ENCODE measurements around the gene EEF1G.
"Not testable (repeated sequence)": the region's sequence is repeated elsewhere in the genome, so short reads cannot be mapped to it uniquely, and the experiment has no call there.

The EEF1G gene

DNA sequence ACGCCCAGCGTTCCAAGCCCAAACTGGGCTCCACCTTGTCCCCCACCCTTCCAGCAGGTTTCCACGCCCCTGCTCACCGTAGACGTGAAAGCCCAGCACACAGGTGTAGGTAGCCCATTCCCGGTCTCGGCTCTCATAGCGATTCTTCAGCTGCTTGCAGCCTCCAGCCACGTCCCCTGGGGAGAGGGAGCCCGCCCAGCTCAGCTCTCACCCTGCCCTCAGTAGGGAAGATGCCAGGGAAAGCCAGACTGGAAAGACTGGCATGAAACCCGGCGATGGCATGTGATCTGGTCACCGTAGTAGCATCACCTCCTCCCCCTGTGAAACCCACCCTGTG, 29.3 kb upstream of the EEF1G start:
- DNase-seq, result no peak

DNA sequence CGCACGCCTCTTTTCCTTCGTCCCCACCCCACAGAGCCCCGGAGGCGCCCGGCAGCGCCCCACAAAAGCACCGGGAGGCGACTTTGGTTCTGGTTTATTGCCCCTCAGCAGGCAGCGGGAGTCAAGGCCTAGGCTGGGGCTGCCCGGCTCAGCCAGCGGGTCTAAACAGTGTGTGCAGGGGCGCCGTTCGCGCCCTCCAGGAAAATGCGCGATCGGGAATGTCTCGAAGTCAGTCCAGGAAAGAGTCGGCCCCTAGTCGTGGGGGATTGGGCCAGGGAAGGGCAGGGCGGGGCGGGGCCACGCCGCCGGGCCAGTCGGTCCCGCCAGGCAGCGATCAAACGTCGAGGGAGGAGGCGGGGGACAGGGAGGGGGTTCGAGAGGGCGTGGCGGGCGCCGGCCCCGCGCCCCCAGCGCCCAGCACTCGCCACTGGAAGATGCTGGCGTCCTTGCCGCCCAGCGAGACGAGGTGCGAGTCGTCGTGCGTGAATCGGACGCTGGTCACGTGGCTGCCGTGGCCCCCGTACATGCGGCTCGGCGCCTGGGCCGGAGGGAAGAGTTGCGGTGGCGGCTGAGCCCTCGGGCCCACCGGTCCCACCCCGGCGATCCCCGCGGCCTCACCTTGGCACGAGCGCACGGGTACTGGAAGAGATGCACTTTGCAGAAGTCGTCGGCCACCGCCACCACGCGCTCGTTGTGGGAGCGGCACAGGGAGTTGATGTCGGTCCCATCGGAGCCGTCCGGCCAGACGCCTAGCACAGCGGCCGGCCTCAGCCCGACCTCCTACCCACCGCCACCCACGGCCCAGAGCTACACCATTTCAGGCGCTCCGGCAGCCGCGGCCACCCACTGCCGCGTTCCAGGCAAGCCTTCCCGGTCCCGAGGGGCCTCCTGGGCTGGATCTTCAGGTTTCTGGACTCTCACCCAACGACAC, 28.7 kb upstream of the EEF1G start:
- no peak for DNase-seq

DNA sequence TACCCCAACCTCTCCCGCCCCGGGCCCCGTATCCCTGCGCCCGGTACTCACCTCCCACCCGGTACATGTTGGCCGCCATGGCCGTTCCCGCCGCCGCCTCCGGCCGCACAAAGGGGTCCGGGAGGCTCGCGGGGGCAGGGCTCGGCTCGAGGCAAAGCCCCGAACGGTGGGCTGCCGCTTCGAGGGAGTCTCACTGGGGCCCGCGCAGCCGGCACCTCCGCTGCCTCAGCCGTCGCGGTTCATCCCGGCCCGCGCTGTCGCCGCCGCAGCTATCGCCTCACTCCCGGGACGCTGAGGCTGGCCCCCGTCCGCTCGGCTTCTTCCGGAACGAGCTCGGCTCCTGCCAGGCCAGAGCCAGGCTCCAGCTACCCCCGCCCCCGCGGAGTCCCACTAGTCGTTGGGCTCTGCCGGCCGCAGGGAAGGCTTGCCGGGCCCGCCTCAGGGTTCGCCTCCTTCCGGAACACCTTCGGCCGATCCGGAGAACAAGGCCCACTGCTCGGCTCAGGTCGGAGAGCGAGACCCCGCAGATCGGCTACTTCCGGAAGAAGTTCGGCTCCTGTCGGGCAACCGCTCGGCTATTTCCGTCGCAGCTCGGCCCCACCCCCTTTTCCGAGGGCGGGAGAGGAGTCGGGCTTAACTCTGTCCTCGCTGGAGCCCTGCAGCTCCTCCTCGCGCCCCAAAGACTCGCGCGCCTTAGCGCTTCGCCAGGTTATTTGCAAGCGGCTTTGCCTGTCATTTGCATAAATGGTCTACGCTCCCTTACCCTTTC, 27.9 kb upstream of the EEF1G start, which contains the start of gene MTA2:
TSS of gene MTA2 (minus strand) at position 494 of the 769 bp plus-strand sequence. CDS start at position 79, 415 bp downstream.
- DNase-seq, result peak; percentile 99

DNA sequence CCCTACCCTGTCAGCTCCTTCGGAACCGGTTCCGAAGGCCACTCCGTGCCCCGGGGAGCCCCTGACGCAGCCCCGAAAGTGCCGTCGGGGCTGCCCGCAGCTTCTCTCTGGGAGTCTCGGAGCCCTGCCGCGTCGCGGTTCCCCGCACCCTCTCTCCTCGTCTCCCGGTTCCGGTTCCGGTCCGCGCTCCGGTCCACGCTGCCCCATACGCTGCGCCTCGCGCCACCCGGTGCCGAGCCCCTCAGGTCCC, 27.4 kb upstream of the EEF1G start:
- peak; percentile 54 for DNase-seq

DNA sequence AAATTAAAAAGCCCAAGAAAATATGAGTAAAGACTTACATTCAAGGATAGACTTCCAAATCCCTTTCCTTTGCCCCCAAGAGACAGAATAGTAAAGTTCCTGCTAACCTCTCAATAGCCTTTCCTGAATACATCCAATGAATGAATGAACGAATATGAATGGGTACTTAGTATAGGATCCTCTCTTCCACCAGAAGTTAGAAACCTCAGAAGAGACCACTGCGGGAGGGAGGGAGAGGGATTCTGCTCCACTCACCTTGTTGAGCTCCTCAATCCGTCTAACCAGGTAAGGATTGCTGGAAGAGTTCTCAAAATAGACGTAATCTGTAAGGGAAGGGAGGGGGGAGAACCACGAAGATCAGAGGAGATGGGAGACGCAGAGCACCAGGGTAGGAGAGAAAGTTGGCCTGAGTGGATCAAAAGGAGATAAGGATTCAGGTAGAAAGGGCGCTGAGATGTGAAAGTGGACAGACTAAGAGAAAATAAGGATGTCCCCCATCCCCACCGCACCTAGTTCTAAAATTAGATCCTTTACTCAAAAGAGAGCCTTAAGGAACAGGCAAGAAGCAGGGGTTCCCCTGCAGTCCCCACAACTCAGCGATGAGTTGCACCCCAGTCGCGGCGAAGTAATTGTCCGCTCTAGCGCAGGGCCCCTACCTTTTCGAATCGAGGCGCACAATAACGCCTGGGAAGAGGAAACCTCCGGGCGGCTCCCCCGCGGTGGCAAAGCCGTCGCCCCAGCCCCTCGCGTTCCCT, 26.9 kb upstream of the EEF1G start:
- DNase-seq, result peak; percentile 46

DNA sequence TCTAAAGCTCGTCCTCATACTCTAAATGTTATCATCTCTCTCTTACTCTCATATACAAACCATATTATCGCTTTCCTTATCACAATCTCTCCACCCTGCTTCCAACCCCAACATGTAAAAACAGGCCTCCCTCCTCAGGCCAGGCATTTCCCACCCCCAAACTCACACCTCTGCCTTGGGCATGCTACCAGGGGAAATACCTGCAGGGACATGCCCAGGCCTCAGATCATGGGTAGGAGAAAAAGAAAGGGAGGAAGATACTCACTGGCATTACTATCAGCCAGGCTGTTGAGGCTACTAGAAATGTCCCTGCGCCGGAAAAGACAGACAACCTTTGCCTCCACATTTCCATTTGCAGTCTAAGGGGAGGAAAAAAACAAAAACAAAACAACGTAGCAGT, 26.2 kb upstream of the EEF1G start:
- DNase-seq, result peak; percentile 41

DNA sequence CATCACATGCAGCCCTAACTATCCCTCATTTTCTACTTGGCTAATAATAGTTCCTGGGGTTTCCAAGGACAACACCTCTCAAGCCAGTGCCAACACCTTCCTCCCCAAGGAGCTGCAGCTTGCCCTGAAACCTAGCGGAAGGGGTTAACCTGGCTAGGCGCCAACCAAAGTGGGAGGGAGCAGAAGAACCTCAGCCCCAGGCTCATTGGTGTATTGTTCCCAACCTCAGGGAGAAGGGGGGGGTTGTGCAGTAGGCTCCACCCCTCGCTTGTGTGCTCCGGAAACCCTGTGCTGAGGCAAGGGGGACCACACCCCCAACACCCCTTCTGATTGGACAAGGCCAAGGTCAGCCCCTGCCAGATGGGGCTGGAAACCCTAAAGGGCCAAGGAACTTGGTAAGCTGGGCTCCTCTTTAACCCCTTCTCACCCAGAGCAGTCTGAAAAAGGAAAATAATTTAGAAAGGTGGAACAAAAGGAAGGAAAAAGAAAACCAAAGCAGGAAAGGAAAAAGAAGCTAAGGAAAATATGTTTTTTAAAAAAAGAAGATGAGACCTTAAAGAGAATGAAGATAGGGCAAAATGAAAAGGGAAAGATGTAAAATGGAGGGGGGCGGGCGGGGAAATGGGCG, 25.5 kb upstream of the EEF1G start:
- DNase-seq, result peak; percentile 100

DNA sequence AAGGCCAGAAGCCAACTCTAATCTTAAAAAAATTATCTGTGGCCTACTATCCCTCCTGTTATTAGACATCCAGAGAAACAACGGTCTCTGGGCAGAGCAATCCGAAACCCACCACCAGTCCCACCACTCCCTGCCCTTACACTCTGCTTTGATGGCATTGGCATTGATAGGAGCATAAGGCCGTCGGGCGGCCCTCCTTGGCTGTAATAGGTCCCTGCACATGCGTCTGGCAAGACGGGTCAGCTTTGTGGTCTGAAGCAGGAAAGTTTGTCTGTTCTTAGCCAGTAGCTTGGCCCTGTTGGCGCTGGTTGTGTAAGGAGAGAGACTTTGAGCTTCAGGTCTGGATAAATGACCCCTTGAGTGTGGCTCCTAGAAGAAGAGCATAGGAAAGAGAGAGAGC, 21.4 kb upstream of the EEF1G start:
- no peak for DNase-seq

DNA sequence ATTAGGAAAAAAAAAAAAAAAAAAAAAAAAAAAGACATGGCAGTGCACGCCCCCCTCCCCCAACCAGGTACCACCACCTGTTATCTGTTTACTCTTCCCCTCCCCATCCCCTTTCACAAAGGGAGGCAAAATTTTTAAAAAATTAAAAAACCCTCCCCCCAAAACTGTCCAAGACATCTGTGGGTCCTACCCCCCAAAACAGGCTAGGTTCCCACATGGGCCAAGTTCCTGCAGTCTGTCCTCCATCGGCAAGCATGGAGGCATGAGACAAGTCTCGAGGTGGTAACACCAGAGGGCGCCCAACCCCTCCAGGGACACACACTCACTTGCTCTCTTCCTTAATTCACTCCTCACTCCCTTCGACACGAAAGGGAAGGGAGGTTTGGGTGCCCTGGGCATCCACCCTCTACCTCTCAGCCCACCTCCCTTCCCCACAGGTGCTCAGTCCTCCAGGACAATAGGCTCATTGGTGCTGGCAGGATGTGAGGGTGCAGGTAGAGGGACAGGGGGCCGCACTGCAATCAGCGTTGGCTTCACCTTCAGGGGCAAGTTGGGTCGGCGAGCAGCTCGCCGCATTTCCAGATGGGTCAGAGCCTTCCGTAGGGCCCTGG, 19.8 kb upstream of the EEF1G start:
- DNase-seq, result peak; percentile 96

DNA sequence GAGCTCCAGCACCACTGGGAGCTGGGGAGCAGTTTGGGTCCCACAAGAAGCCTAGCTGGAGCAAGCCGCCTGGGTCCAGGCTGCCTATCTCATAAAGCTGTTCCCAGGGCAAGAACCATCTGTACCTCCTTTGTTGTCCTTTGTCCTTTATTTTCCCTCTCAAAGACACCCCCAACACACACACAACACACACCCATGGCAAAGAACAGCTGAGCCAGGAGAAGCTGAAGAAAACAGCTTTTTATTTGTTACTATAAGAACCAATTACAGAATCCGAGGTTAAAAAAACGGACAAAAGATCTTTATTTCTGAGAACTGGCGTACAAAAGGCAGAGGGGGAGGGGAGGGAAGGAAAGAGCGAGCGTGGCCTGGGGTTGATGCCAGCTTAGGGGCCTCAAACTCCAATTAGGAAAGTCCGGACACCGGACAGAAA, 19.3 kb upstream of the EEF1G start:
- DNase-seq, result no peak

DNA sequence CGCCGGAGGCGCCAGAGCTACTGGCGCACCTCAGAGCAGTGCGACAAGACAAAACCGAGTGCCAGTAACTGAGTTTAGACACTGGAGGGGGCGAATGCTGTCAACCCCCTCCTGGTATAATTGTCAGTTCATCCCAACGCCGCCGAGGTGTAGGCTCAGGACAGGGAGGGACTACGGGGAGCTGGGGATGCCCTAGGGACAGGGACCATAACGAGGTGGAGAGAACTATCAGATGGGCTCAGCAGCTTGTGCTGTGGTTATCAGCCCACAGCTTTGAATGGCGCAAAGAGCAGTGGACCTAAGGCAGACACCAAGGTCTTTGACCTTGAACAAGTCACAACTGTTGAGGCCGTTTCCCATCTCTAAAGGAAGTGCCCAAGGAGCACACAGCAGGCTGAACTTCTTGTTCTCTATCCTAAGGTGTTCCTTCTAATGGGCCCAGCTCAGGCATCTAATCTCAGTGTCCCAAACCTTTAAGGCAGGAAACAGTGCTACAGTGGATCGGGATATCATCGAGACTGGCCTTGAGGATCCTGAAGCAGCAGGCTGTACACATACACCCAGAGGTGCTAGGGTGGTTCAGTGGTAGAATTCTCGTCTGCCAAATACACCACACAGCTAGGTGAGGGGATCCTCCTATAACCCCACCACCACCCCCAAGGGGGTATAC, 18.6 kb upstream of the EEF1G start:
- DNase-seq, result peak; percentile 71

DNA sequence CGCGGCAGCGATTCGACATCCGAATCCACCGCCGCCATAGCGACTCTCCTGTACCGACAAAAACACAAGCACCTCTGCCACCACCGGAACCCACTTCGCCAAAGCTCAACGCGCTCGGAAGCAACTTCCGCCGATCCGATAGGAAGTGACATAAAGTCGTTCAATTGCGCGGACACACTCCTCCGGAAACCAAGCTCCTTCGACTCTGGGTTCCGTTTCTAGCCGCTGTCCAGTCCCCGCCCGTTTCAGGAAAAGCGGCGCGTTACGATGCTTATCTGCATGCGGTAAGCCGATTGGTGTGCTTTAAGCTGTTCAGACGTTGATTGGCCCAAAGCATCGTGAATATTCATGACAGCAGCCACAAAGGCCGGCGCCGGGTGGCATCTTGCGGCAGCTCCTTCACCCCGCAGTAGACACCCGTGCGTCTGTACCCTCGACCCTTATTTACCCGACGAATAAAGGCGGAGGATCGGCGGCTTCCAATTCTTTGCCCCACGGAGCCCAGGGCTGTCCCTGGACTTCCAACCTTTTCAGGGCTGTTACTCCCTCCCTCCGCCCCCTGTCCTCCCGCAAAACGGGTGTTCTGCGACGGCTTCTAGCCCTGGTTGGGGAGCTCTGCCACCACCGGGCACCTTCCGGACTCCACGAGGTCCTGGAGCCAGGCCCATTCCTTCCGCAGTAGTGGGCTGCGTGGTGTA, 17.9 kb upstream of the EEF1G start, which contains the start of gene TUT1:
TSS of gene TUT1 (minus strand) at position 76 of the 698 bp plus-strand sequence. CDS start at position 38, 38 bp downstream.
- peak; percentile 100 for DNase-seq

DNA sequence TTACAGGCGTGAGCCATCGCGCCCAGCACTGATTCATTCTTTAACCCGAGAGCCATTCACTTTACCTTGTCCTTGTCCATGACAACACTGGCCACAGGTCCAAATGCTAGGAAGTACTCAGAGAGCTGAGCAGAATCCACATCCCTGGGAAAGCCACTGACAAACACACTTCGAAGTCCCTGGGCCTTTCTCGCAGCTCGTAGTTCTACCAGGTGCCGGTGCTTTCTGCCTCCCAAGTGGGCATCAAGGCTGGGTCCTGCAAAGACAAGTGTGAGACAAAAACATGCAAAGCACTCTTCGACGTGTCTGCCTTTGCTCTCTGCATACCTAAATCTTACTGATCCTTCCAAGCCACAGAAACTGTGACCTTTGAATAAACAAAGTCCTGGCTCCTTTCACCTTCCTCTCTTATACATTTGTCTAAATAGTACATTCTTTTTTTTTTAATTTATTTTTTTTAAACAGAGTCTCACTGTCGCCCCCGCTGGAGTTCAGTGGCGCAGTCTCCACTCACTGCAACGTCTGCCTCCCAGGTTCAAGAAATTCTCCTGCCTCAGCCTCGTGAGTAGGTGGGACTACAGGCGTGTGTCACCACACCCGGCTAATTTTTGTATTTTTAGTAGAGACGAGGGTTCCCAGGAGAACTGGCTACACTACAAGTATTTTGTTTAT, 15.4 kb upstream of the EEF1G start:
- DNase-seq, result peak; percentile 66

DNA sequence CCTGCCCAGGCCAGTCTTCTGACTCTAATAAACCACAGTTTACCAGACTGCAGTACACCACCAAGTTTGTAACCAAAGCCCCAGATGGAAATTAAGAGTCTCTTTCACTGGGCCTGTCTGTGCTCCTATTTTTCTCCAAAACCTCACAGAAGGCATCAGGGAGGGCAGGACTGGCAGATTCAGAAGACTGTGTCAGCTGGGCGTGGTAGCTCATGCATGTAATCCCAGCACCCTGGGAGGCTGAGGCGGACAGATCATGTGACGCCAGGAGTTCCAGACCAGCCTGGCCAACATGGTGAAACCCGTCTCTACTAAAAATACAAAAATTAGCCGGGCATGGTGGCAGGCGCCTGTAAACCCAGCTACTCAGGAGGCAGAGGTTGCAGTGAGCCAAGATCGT, 11.7 kb upstream of the EEF1G start:
- DNase-seq, result not testable (repeated sequence)

DNA sequence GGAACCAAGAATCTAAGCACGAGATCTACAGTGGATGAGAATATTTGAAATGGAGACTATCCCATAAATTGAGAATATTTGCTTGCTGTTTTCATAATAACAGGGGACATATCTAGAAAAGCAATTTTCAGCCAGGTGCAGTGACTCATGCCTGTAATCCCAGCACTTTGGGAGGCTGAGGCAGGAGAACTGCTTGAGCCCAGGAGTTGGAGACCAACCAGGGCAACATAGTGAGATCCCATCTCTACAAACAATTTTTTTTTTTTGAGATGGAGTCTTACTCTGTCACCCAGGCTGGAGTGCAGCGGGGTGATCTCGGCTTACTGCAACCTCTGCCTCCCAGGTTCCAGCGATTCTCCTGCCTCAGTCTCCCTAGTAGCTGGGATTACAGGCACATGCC, 8.0 kb upstream of the EEF1G start:
- DNase-seq, result not testable (repeated sequence)

DNA sequence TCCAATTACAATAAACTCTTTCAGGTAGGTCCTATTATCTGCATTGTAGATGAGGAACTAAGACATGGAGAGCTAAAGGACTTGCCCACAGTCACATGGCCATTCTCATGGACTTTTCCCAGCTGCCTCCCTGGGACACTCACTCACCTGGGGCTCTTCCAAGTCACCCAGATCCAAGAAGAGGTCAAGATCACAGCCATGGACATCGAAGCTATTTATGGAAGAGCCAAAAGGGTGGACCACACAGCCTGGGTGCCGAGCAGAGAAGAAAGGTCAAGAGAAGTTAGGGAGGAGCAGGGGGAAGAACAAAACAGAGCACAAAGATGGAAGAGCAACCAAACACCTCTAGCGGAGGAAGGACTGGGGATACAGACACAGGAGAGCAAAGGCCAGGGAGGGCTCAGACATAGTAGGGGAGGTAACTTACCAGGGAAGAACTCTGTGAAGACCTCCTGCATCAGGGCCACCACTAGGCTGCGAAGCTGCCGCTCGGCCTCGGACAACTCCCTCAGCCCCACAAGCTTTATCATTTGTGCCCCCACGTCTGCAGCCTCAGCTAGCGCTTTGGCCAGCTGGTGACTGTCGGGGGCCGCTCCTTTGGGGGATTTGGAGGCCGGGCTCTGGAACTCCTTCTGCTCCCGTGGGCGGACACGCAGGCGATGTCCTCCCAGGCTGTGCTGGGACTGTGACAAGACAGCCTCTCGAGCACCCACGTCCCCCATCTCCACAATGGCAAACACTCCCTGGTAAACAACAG, 7.4 kb upstream of the EEF1G start:
- DNase-seq, result no peak

DNA sequence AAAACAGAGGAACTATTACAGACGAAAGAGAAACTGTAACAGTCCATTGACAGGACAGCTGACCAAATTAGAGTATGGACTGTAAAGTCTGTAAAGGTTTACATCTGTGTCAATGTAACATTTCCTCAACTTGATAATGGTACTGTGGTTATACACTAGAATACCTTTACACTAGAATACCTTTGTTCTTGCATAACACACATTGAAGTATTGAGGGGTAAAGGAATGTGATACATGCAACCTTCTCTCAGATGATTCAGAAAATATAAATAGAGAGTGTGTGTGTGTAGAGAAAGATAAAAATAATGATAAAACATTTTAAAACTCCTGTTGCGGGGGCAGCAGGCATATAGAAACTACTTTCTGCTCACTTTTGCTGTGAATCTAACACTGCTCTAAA, 5.6 kb upstream of the EEF1G start:
- no peak for DNase-seq

DNA sequence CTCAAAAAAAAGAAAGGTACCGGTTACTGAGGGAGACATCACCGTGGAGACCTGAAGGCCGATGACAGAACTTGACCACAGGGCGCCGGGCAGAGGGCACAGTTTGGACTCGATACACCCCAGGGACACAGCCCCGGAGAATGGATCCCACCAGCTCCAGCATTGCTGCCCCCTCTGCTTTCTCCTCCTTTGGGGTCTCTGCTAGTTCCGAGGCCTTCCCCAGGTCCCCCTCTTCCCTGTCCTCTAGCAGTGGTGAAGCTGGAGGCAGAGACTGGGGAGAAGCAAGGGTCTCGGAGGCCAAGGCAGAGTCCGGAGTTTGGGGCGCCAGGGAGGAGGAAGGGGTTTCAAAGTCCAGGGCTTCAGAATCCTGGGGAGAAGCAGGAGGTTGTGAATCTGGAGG, 4.8 kb upstream of the EEF1G start:
- no peak for DNase-seq

DNA sequence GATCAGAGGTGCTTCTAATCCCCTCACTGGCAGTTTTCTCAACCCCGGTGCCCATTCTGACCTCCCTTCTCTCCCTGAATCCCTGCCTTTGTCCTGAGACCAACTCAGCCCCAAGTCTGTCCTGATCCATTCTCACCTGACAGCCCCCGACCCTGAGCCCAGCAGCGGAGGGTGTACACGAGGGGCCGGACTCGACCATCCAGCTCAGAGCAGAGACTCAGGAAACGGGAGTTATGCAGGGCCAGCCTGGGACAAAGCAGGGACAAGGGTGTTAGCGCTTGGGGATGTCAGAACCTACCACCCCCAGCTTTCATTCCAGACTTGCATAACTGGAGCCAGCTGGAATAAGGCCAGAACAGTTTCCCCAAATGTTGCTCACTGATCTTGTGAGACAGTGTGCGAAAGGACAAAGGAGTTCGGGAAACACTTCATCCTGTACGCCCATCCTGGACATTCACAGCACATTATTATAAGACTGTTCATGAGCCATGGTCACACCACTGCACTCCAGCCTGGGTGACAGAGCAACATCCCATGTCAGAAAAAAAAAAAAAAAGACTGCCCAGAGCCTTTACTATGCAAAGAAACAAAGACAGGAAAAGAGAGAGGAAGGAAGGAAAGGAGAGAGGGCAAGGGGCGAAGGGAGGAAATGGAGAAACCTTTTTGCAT, 3.5 kb upstream of the EEF1G start:
- DNase-seq, result no peak
